HEK293 (cell line): ENCODE results near the gene TSGA10IP.

Source experiments
- CTCF ChIA-PET: fragments of 350-600 bp; formaldehyde crosslinking; extraction: SDS; loops from one replicate; lab custom pipeline; 2021; ENCODE audit warnings: antibody characterized with exemption; lab: Yijun Ruan, JAX
- POLR2A ChIA-PET: fragments of 300-600 bp; formaldehyde crosslinking; extraction: SDS; loops from one replicate; lab custom pipeline; 2020; ENCODE audit warnings: antibody characterized with exemption, inconsistent platforms; lab: Yijun Ruan, JAX
- H3K27ac ChIP-seq: fragments of 200-500 bp; sonication (Bioruptor generic); 2 replicates; pipeline ENCODE4 v1.5.1; 2014; ENCODE audit warnings: low read depth, low read length, control low read depth, inconsistent platforms; ENCODE audit errors: extremely low read depth
- H3K36me3 ChIP-seq, 2 experiments: fragments of 200-500 bp in 1 of 2; sonication (Bioruptor generic) in 1 of 2; 1 replicate in 1 of 2; 2 replicates in 1 of 2; pipeline ENCODE4 v1.5.1; 2014 to 2017; ENCODE audit warnings: inconsistent platforms in 2 of 2, low read length in 2 of 2; ENCODE audit not compliant: control insufficient read depth in 2 of 2, insufficient read depth in 1 of 2
- H3K4me1 ChIP-seq: fragments of 200-500 bp; sonication (Bioruptor generic); 2 replicates; pipeline ENCODE4 v1.5.1; 2014; ENCODE audit warnings: mild to moderate bottlenecking, low read length, inconsistent platforms; ENCODE audit not compliant: control insufficient read depth, insufficient read depth
- H3K4me3 ChIP-seq: 2 replicates; pipeline ENCODE4 v1.5.1; 2011; ENCODE audit warnings: low read depth, mild to moderate bottlenecking, control low read depth, low read length, moderate library complexity
- H3K9me3 ChIP-seq: fragments of 200-500 bp; sonication (Bioruptor generic); 2 replicates; pipeline ENCODE4 v1.5.1; 2014; ENCODE audit warnings: low read depth, low read length, inconsistent platforms; ENCODE audit not compliant: control insufficient read depth, insufficient read depth
- EGR2 ChIP-seq: fragments of 450-650 bp; formaldehyde crosslinking; IDR thresholded peaks from 2 replicates; pipeline ENCODE4 v1.5.1; 2016; ENCODE audit warnings: low read depth, missing biosample characterization, missing genetic modification characterization
- FEZF1 ChIP-seq: fragments of 450-650 bp; formaldehyde crosslinking; IDR thresholded peaks from 2 replicates; pipeline ENCODE4 v1.5.1; 2016; ENCODE audit warnings: missing biosample characterization, missing genetic modification characterization
- GLI2 ChIP-seq: fragments of 450-650 bp; formaldehyde crosslinking; IDR thresholded peaks from 2 replicates; pipeline ENCODE4; 2017; ENCODE audit warnings: missing biosample characterization, missing genetic modification characterization, low read depth, borderline replicate concordance
- HOXD13 ChIP-seq: sonication (generic); formaldehyde crosslinking; IDR thresholded peaks from 2 replicates; pipeline ENCODE4 v1.8.0; 2022; ENCODE audit warnings: missing genetic modification reagents, borderline replicate concordance
- KLF10 ChIP-seq: fragments of 450-650 bp; IDR thresholded peaks from 2 replicates; pipeline ENCODE4 v1.5.1; 2018; ENCODE audit warnings: missing biosample characterization, mild to moderate bottlenecking, missing genetic modification characterization
- KLF16 ChIP-seq: fragments of 450-650 bp; formaldehyde crosslinking; IDR thresholded peaks from 2 replicates; pipeline ENCODE4 v1.5.1; 2017; ENCODE audit warnings: missing biosample characterization, missing genetic modification characterization
- PRDM1 ChIP-seq: fragments of 450-650 bp; formaldehyde crosslinking; IDR thresholded peaks from 2 replicates; pipeline ENCODE4; 2016; ENCODE audit warnings: missing biosample characterization, missing genetic modification characterization
- PRDM10 ChIP-seq: fragments of 450-650 bp; formaldehyde crosslinking; IDR thresholded peaks from 2 replicates; pipeline ENCODE4 v1.5.1; 2016; ENCODE audit warnings: missing biosample characterization, missing genetic modification characterization
- RBAK ChIP-seq: fragments of 450-650 bp; formaldehyde crosslinking; IDR thresholded peaks from 2 replicates; pipeline ENCODE4 v1.5.1; 2016; ENCODE audit warnings: missing biosample characterization, missing genetic modification characterization
- SP3 ChIP-seq: fragments of 450-650 bp; formaldehyde crosslinking; IDR thresholded peaks from 2 replicates; pipeline ENCODE4 v1.5.1; 2016; ENCODE audit warnings: missing biosample characterization, missing genetic modification characterization
- ZBTB10 ChIP-seq: fragments of 450-650 bp; formaldehyde crosslinking; IDR thresholded peaks from 2 replicates; pipeline ENCODE4 v1.5.1; 2016; ENCODE audit warnings: missing biosample characterization, missing genetic modification characterization
- ZBTB26 ChIP-seq: fragments of 450-650 bp; formaldehyde crosslinking; optimal IDR thresholded peaks from 2 replicates; pipeline ENCODE3; 2016; ENCODE audit warnings: missing biosample characterization, mild to moderate bottlenecking, missing genetic modification characterization
- ZFP41 ChIP-seq: fragments of 450-650 bp; formaldehyde crosslinking; IDR thresholded peaks from 2 replicates; pipeline ENCODE4 v1.5.1; 2016; ENCODE audit warnings: missing biosample characterization, missing genetic modification characterization, borderline replicate concordance
- ZNF16 ChIP-seq: fragments of 450-650 bp; formaldehyde crosslinking; IDR thresholded peaks from 2 replicates; pipeline ENCODE4 v1.5.1; 2016; ENCODE audit warnings: low read depth, missing biosample characterization, missing genetic modification characterization
- ZNF184 ChIP-seq: fragments of 450-650 bp; IDR thresholded peaks from 2 replicates; pipeline ENCODE4 v1.5.1; 2018; ENCODE audit warnings: missing biosample characterization, mild to moderate bottlenecking, missing genetic modification characterization
- ZNF280D ChIP-seq: fragments of 450-650 bp; formaldehyde crosslinking; IDR thresholded peaks from 2 replicates; pipeline ENCODE4 v1.5.1; 2016; ENCODE audit warnings: missing biosample characterization, missing genetic modification characterization
- ZNF302 ChIP-seq: fragments of 450-650 bp; formaldehyde crosslinking; IDR thresholded peaks from 2 replicates; pipeline ENCODE4 v1.5.1; 2016; ENCODE audit warnings: missing biosample characterization, missing genetic modification characterization, low read depth
- ZNF560 ChIP-seq: fragments of 450-650 bp; formaldehyde crosslinking; IDR thresholded peaks from 2 replicates; pipeline ENCODE4 v1.5.1; 2017; ENCODE audit warnings: missing biosample characterization, missing genetic modification characterization, borderline replicate concordance
- ZSCAN4 ChIP-seq: fragments of 450-650 bp; formaldehyde crosslinking; IDR thresholded peaks from 2 replicates; pipeline ENCODE4 v1.5.1; 2017; ENCODE audit warnings: missing biosample characterization, missing genetic modification characterization

The TSGA10IP gene

GRCh38 chr11:65916391-65916790 is 28.9 kb upstream of the TSGA10IP start (continued):
- TF ChIP-seq ZBTB10 (tag by site-specific recombination) (no peak), GLI2 (tag by site-specific recombination) (no peak), KLF16 (tag by site-specific recombination) (no peak), HOXD13 (CRISPR knock-in tag) (no peak)

- Histone ChIP-seq H3K36me3 (peaks cover 0 to 4% of the 10 kb centered on the region in 2 experiments; a peak in 1 of 3 replicates), H3K4me1 (no peaks in the 10 kb centered on the region; the same call in 1 of the 2 replicates), H3K9me3 (no peaks in the 10 kb centered on the region), H3K27ac (no peak overlapping the region), H3K4me3 (no peak overlapping the region)
- ChIA-PET CTCF (interaction anchor here (0.5 to 1.0 kb wide), 5 partner anchors 26 to 324 kb away, joined by 3 to 6 read pairs (median 3); partner anchors contain the start of gene CCDC85B), POLR2A (no interaction called here)
- TF ChIP-seq RBAK (tag by site-specific recombination) (no peak), EGR2 (tag by site-specific recombination) (no peak), FEZF1 (no peak), ZNF280D (tag by site-specific recombination) (no peak), ZNF560 (tag by site-specific recombination) (no peak), PRDM1 (no peak)
Observed at GRCh38 chr11:65917077-65917433, 28.2 kb upstream of the TSGA10IP start.

GRCh38 chr11:65917434-65918210 is 27.7 kb upstream of the TSGA10IP start:
- Histone ChIP-seq H3K36me3 (peaks cover 0 to 10% of the 10 kb centered on the region in 2 experiments; a peak in 1 of 3 replicates), H3K9me3 (no peaks in the 10 kb centered on the region), H3K4me3 (peak overlapping the region; percentile 63), H3K27ac (no peak overlapping the region), H3K4me1 (no peaks in the 10 kb centered on the region; the same call in 1 of the 2 replicates)
- CTCF ChIA-PET, result interaction anchor here (0.5 to 1.2 kb wide), 10 partner anchors 27 to 324 kb away, joined by 3 to 6 read pairs (median 3); partner anchors contain the start of genes CCDC85B and MUS81
- POLR2A ChIA-PET, result interaction anchor here (1.3 to 2.3 kb wide), 4 partner anchors 27 to 302 kb away, joined by 3 to 12 read pairs (median 6); partner anchors contain the start of genes CCDC85B, FIBP and PCNX3
- 0 out of 2 replicates have a peak, but pooled peaks have one; percentile 16 for TF ChIP-seq PRDM10 (tag by site-specific recombination)
- no peak for TF ChIP-seq ZBTB26 (tag by site-specific recombination)
- no peak for TF ChIP-seq SP3 (tag by site-specific recombination)
- TF ChIP-seq EGR2 (tag by site-specific recombination), result peak; percentile 41; the same call in 1 of the 2 replicates
- no peak for TF ChIP-seq ZFP41 (tag by site-specific recombination)
- TF ChIP-seq ZNF302 (tag by site-specific recombination), result no peak
- TF ChIP-seq KLF10 (tag by site-specific recombination), result no peak
- TF ChIP-seq ZSCAN4 (tag by site-specific recombination), result no peak
- no peak for TF ChIP-seq ZNF16 (tag by site-specific recombination)
- TF ChIP-seq ZNF184 (tag by site-specific recombination), result no peak
